Endothelial cell of umbilical vein (primary cell): ENCODE data around the gene DEGS2. TPM values are rescaled to one million over a fixed set of nuclear protein-coding genes. Genes with fewer than 3 reads are reported as not detected.

Experiments
- BruUV-seq: library from RNA; stranded (reverse); fragments of 400-500 nt; replicated peaks from 2 replicates; lab custom pipeline; 2021; lab: Mats Ljungman, UMichigan
- CTCF ChIA-PET: fragments of 300-600, 350-600 bp; sonication (Branson Sonifier 250); formaldehyde crosslinking; loops from one replicate; lab custom pipeline; 2021; ENCODE audit warnings: antibody characterized with exemption, inconsistent platforms; lab: Charles Lee
- POLR2A ChIA-PET: fragments of 300-600, 350-600 bp; sonication (Branson Sonifier 250); formaldehyde crosslinking; loops from one replicate; lab custom pipeline; 2021; ENCODE audit warnings: antibody characterized with exemption, inconsistent platforms; lab: Charles Lee
- DNase-seq: peaks from one replicate; pipeline ENCODE4 v3.0.0-alpha.2; 2011; ENCODE audit warnings: low read depth, low spot score
- FAIRE-seq: peaks from 2 replicates; lab custom pipeline; 2011; peaks lifted over from hg19 to GRCh38; lab: Jason Lieb, UNC
- H2AFZ ChIP-seq: 2 replicates; pipeline ENCODE4 v1.6.0; 2012; ENCODE audit warnings: low read depth, low read length, control low read depth, inconsistent platforms
- H3K27ac ChIP-seq: 2 replicates; pipeline ENCODE4 v1.5.1; 2011; ENCODE audit warnings: low read depth, mild to moderate bottlenecking, control low read depth, low read length, moderate library complexity; ENCODE audit not compliant: insufficient read depth
- H3K27me3 ChIP-seq, 2 experiments: 2 replicates each; pipeline versions ENCODE4 v1.6.0 to v1.6.1; 2011; ENCODE audit warnings: low read length in 2 of 2, mixed read lengths in 1 of 2; ENCODE audit not compliant: control insufficient read depth in 2 of 2, insufficient read depth in 2 of 2
- H3K36me3 ChIP-seq, 2 experiments: 2 replicates in 1 of 2; 3 replicates in 1 of 2; pipeline ENCODE4 v1.5.1; 2011; ENCODE audit warnings: low read length in 2 of 2, mild to moderate bottlenecking in 1 of 2, moderate library complexity in 1 of 2; ENCODE audit not compliant: control insufficient read depth in 2 of 2, insufficient read depth in 2 of 2; ENCODE audit errors: extremely low read depth in 1 of 2
- H3K4me1 ChIP-seq: 3 replicates; pipeline ENCODE4 v1.5.1; 2011; ENCODE audit warnings: mild to moderate bottlenecking, low read length; ENCODE audit not compliant: control insufficient read depth, insufficient read depth; ENCODE audit errors: extremely low read depth
- H3K4me2 ChIP-seq: 2 replicates; pipeline ENCODE4 v1.6.1; 2011; ENCODE audit warnings: low read length, control low read depth, mixed read lengths; ENCODE audit not compliant: insufficient read depth
- H3K4me3 ChIP-seq, 3 experiments: fragments of 200-600 bp in 1 of 3; sonication (generic), shearing (Covaris generic) in 1 of 3; replicated peaks in 1 of 3; 2 replicates each; pipeline ENCODE4 v1.5.1; 2011 to 2016; ENCODE audit warnings: control low read depth in 3 of 3, low read length in 3 of 3, mild to moderate bottlenecking in 2 of 3, inconsistent platforms in 1 of 3, low read depth in 1 of 3, moderate library complexity in 1 of 3; ENCODE audit not compliant: insufficient read depth in 1 of 3
- H3K79me2 ChIP-seq: 2 replicates; pipeline ENCODE4 v1.6.0; 2012; ENCODE audit warnings: low read length, inconsistent platforms; ENCODE audit not compliant: control insufficient read depth, insufficient read depth
- H3K9ac ChIP-seq: replicated peaks from 2 replicates; pipeline ENCODE3; 2011; ENCODE audit warnings: low read length, control low read depth; ENCODE audit not compliant: insufficient read depth; ENCODE audit errors: extremely low read depth
- H3K9me1 ChIP-seq: replicated peaks from 3 replicates; pipeline ENCODE4 v1.6.0; 2011; ENCODE audit warnings: mild to moderate bottlenecking, low read length; ENCODE audit not compliant: control insufficient read depth, insufficient read depth; ENCODE audit errors: extremely low read depth
- H3K9me3 ChIP-seq: replicated peaks from 2 replicates; pipeline ENCODE4 v1.5.1; 2012; ENCODE audit warnings: low read length, inconsistent platforms; ENCODE audit not compliant: control insufficient read depth, insufficient read depth
- H4K20me1 ChIP-seq: replicated peaks from 2 replicates; pipeline ENCODE3; 2011; ENCODE audit warnings: mild to moderate bottlenecking, low read length; ENCODE audit not compliant: control insufficient read depth, insufficient read depth; ENCODE audit errors: extremely low read depth
- CTCF ChIP-seq, 2 donors: IDR thresholded peaks; 1 replicate in 1 of 2; 2 replicates in 1 of 2; pipeline ENCODE4 v1.5.1; 2011; ENCODE audit warnings: low read length in 2 of 2, mild to moderate bottlenecking in 2 of 2, moderate library complexity in 2 of 2, control low read depth in 1 of 2, inconsistent platforms in 1 of 2, low read depth in 1 of 2; ENCODE audit not compliant: insufficient read depth in 1 of 2; ENCODE audit errors: extremely low read depth in 1 of 2
- EZH2 ChIP-seq: IDR thresholded peaks from 2 replicates; pipeline ENCODE4 v1.6.1; 2012; ENCODE audit warnings: borderline replicate concordance, low read depth, mild to moderate bottlenecking, moderate library complexity, low read length, inconsistent platforms; ENCODE audit not compliant: severe bottlenecking
- FOS ChIP-seq: IDR thresholded peaks from 2 replicates; pipeline ENCODE4 v1.6.1; 2011; ENCODE audit warnings: mild to moderate bottlenecking, low read length, moderate library complexity, borderline replicate concordance; ENCODE audit not compliant: insufficient read depth
- GATA2 ChIP-seq: IDR thresholded peaks from 2 replicates; pipeline ENCODE4 v1.7.0; 2011; ENCODE audit warnings: low read depth, mild to moderate bottlenecking, moderate library complexity, mixed read lengths, low read length; ENCODE audit not compliant: insufficient read length, insufficient read depth
- JUN ChIP-seq: IDR thresholded peaks from 2 replicates; pipeline ENCODE4 v1.6.1; 2011; ENCODE audit warnings: borderline replicate concordance, low read depth; ENCODE audit not compliant: insufficient read length, insufficient read depth
- MAX ChIP-seq: IDR thresholded peaks from 2 replicates; pipeline ENCODE4 v1.6.1; 2011; ENCODE audit not compliant: insufficient read depth, insufficient read length
- MYC ChIP-seq: IDR thresholded peaks from one replicate; pipeline ENCODE4 v1.6.1; 2011; ENCODE audit warnings: mild to moderate bottlenecking, low read depth, low read length
- POLR2A ChIP-seq: IDR thresholded peaks from 2 replicates; pipeline ENCODE4 v1.6.1; 2012; ENCODE audit warnings: low read depth, mild to moderate bottlenecking, control low read depth, low read length
- POLR2AphosphoS5 ChIP-seq: IDR thresholded peaks from 2 replicates; pipeline ENCODE4 v1.6.1; 2012; ENCODE audit warnings: low read depth, mild to moderate bottlenecking, control low read depth, low read length, moderate library complexity; ENCODE audit not compliant: insufficient read depth
- dilution Hi-C: fragments of 300-500 bp; cut with MboI; formaldehyde crosslinking; loops from one replicate; pipeline ENCODE4 v1.15.0; 2019; ENCODE audit warnings: low sequenced_read_pairs; ENCODE audit not compliant: extremely low pct_ligation_motif_present
- intact Hi-C: fragments of 100-400 bp; cut with micrococcal nuclease; formaldehyde crosslinking; loops from one replicate; pipeline ENCODE4 v1.10.0; 2022
- polyA plus RNA-seq, 4 experiments: library from polyadenylated mRNA; depleted of rRNA in 3 of 4; stranded (reverse) in 3 of 4; unstranded in 1 of 4; fragments of >200 nt; gene quantifications; 2 replicates each; pipeline versions ENCODE4 v1.2.1 to v1.2.3, GENCODE V29; 2011 to 2012; ENCODE audit warnings: missing spikeins in 1 of 4
- total RNA-seq: library from RNA; stranded (reverse); gene quantifications from 2 replicates; pipeline ENCODE4 v1.2.3, GENCODE V29; 2021

The DEGS2 gene
- total and polyA plus RNA-seq, 2 donors (not counting 3 experiments of a cell fraction or from before 2014, with no cell fraction given), result 0.06 TPM; not detected in 1

GRCh38 chr14:100138082-100138787, 21.2 kb downstream of the DEGS2 start:
- no TSS peak for BruUV-seq

GRCh38 chr14:100137173-100137572, 22.3 kb downstream of the DEGS2 start:
- intact Hi-C loops, result no loop called here
- H3K36me3 ChIP-seq, result peaks cover 0 to 6% of the 10 kb centered on the region in 2 experiments
- H3K27ac ChIP-seq, result no peak overlapping the region
- H3K4me3 ChIP-seq, result no peak overlapping the region
- TF ChIP-seq MAX (no peak), MYC (no peak), CTCF (IDR thresholded peaks at IDR 0.05; ENCODE audit: extremely low read depth in 1 of 2, insufficient read depth in 1 of 2, low read depth in 1 of 2, low read length in 2 of 2) (no peak), EZH2 (no peak), POLR2A (no peak), POLR2AphosphoS5 (no peak), JUN (no peak), GATA2 (no peak), FOS (no peak)
- no TSS peak for BruUV-seq
- H3K9ac ChIP-seq, result no peak overlapping the region
- peaks cover 20% of the 10 kb centered on the region for H3K4me1 ChIP-seq
- no peak overlapping the region for H3K4me2 ChIP-seq
- H3K9me1 ChIP-seq, result no peaks in the 10 kb centered on the region
- CTCF ChIA-PET, result no interaction called here
- POLR2A ChIA-PET, result no interaction called here
- H2AFZ ChIP-seq, result no peak overlapping the region
- H3K79me2 ChIP-seq, result no peaks in the 10 kb centered on the region
- dilution Hi-C loops, result no loop called here
- H4K20me1 ChIP-seq, result no peaks in the 10 kb centered on the region
- no peak for DNase-seq
- H3K27me3 ChIP-seq, result no peaks in the 10 kb centered on the region
- no peaks in the 10 kb centered on the region for H3K9me3 ChIP-seq
- FAIRE-seq, result no peak

More at GRCh38 chr14:100138082-100138787, 21.2 kb downstream of the DEGS2 start:
- Histone ChIP-seq H3K9ac (no peak overlapping the region), H3K79me2 (no peaks in the 10 kb centered on the region), H3K4me1 (peaks cover 30% of the 10 kb centered on the region), H3K9me1 (no peaks in the 10 kb centered on the region), H3K27me3 (no peaks in the 10 kb centered on the region), H4K20me1 (no peaks in the 10 kb centered on the region), H3K4me2 (no peak overlapping the region), H3K9me3 (no peaks in the 10 kb centered on the region), H2AFZ (no peak overlapping the region), H3K36me3 (peaks cover 0 to 3% of the 10 kb centered on the region in 2 experiments), H3K4me3 (no peak overlapping the region), H3K27ac (no peak overlapping the region)
- intact Hi-C loops (no loop called here), dilution Hi-C loops (no loop called here)
- ChIA-PET CTCF (interaction anchor here (1.2 kb wide), 1 partner anchor 55 kb away, joined by 4 read pairs; no protein-coding TSS in a partner anchor), POLR2A (interaction anchor here (0.5 kb wide), 1 partner anchor 1385 kb away, joined by 3 read pairs; no protein-coding TSS in a partner anchor)
- TF ChIP-seq MYC (no peak), POLR2A (no peak), FOS (no peak), GATA2 (no peak)
- FAIRE-seq (peak; percentile 60), DNase-seq (no peak)
